Stimulated activated CD8-positive, alpha-beta memory T cell treated with anti-CD3 and anti-CD28 coated beads, Interleukin-7, amount 100 ng/mL, for 24 hours (primary cell): ENCODE measurements around the gene CKLF.
"Not testable (repeated sequence)": the region's sequence is repeated elsewhere in the genome, so short reads cannot be mapped to it uniquely, and the experiment has no call there.

Experiments used
- DNase-seq: peaks from one replicate; pipeline ENCODE4 v3.0.0-alpha.2; 2020; ENCODE audit warnings: low read depth

The CKLF gene

DNA sequence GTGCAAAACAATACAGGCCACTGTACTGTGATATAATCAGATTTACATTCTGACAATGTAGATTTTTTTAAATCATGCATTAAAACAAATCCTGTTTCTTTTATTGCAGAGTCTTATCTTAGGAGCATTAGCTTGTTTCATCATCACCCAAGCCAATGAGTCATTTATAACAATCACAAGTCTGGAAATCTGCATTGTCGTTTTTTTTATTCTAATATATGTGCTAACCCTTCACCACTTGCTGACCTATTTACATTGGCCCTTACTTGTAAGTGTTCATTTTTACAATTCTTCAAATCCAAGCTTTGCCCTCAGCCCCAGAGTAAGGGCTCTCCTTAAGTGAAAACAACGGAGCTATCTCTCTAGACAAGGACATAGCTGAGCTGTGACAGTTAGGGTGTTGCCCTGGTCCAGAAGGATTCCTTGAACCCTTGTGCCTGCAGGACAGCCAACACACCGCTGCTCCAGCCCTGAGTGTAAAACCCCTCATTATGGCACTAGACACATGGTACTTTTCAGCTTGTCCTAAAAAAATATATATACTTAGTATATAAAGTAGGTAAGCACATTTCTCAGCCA, 17.5 kb downstream of the CKLF start:
- DNase-seq = no peak

DNA sequence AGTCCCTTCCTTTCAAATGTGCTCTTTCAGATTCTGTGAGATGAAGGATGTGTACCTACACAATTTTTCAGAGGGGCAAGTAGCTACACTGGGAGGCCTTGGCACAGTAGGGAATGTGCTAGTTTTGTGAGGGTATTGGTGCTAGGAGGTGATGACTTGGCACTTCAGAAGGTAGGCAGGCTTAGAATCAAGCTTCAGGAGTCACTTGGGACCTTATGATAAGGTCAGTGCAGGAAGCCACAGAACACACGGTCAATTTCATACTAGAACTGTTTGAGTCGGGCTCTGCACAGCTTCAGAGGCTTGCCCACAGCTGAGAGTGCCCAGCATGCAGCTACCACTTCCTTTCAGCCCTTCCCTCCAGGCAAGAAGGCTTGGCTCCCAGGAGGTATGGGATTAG, 20.0 kb downstream of the CKLF start:
- no peak for DNase-seq

DNA sequence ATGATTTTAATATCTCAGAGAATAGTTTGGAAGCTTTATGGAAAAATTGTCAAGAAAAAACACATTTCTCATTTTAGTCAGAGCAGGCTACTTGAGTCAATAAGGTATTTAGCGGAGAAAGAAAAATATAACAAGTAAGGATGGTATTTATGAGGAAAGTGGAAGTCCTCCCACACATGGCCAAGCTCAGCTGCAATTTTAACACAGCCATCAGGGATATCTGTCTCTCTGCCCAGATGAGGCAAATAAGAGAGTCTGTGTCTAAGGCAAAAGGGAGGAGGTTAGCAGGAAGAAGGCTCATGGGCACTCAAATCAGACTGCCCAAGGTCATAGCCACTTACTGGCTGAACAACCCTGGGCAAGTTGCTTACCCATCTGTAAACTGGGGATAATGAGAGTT, 21.7 kb downstream of the CKLF start:
- no peak for DNase-seq

DNA sequence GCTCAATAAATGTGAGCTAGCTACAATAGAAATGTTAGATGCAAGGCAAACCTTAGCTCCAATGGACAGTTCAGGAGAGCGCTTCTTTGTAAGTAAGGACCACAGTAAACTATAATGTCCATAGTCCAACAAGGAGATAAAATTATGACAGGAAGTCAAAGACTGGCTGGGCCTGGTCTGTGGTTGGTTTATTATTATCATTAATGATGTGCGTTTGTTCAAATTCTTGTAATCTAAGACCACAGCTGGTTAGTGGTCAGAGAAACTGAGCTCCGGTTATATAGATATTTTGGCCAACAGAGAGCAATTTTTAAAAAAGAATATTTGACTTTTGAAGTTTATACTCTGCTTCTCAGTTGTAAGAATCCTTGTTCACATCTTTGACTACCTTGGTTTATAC, 22.2 kb downstream of the CKLF start:
- DNase-seq = no peak

DNA sequence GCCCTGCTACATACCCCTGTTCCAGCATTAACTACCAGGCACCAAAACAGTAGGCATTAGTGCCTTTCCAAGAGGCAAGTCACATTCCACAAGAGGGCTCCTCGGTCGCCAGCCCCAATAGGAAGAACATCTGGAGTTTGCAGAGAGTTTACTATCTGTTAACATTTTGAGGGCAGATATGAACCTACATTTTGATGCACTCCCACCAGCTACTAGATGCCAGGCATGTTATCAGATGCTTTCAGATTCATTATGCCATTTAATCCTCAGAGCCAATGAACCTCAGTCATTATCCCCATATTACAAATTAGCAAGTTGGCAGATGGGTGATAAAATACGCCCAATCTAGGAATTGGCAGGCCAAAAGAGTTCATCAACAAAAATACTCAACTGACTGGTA, 22.7 kb downstream of the CKLF start:
- no peak for DNase-seq

DNA sequence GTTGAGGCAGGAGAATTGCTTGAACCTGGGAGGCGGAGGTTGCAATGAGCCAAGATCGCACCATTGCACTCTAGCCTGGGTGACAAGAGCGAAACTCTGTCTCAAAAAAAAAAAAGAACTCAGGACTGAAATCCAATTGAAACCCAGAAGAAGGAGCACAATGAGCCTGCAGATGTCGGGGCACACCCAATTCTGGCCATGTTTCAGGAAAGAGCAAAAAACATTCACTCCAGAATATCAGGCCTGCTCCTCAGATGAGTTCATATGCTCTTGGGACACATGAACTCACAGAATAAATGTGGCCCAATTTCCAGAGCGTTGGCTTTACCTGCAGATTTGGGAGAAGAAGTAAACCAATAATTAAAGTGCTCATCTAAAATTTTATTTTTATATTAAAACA, 23.9 kb downstream of the CKLF start:
- no peak for DNase-seq

DNA sequence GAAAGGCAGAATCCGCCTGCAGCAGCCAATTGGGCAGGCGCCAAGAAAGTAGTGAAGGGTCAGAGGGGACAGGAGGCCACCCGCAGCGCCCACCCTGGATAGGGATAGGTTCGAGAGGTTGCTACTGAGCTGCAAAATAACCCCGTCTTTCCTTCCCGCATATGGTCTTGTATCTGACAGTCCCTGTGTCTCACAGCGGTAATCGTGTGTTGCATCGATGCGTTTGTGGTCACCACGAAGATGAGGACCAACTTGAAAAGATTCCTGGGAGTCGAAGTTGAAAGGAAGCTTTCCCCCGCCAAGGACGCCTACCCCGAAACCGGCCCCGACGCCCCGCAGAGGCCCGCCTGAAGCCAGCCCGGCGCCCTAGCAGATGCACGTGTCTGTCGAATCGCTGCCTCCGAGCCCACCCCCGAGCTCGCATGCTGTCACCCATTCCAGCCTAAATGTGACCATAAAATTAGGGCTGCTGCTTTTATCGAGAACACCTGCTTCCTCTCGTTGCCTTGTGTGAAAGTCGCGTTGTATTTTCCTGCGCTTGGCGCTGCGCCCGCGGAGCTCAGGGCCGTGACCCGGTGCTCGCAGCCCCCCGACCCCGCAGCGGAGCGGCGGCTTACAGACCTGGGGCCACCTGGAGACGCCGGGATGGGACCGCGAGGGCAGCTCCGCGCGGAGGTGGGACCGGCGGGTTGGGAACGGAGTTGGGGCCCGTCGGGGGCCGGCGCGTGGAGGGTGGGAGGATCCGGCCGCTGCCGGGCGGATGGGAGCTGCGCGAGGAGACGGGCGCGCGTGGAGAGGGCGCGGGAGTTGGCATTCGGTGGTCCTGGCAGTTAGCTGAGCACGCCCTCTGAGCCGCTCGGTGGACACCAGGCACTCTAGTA, 26.5 kb downstream of the CKLF start, which contains the start of gene CMTM2:
TSS of gene CMTM2 (plus strand) at position 813 of the 881 bp plus-strand sequence. CDS start 145 bp downstream, outside the sequence.
- DNase-seq = no peak

DNA sequence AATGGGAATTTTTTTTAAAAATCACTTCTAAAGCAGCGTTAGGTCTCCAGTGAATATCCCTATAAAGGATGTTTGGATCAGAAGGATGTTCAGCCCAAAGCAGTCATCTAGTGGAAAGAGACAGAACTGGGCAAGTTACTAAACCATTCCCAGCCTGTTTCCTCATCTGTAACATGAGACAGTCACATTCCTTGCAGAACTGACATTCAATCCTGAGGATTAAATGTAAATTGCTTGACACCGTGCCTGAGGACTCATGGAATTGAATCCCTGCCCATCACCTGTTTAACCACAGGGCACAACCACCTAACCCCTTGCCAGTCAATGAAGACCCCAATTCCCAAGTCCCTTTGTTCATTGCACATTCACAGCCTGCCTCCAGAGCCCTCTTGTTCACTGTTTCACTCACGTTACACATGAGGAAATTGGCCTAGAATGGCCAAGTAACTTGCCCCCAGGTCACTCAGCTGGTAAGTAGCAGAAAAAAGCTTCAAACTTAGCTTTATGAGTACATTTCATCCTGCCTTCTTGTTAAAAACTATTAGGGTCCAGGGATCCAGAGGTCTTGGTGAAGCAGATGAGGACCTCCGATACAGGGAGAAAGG, 28.3 kb downstream of the CKLF start:
- no peak for DNase-seq

DNA sequence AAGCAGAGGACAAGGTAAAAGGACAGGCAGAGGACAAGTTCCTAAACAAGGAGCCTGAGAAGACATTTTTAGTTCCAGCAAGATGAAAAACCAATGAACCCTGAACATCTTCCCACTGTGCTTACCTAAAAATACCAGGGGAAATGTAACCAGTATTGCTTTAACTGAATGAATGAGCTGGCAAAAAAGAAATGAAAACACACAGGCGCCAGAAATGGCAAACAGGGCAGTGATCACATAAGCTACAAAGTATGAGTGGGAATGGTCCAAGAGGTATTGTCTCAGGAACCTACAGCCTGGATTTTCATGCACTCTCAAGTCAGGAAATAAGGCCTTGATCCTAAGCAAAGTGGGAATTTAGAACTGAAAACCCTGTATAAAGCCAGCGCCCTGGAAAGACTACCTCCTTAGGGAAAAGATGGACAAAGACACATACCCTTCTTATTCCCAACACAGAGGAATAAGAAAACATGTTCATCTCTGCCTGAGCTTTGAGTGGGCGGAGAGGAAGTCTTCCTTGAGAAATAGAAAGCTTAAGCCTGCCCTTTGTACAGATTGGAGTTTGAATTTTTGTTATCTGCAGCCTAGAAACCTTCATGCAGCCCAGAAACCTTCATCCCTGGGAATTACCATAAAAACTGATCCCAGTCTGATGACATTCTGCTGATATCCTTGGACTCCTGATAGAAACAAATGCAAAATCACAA, 29.0 kb downstream of the CKLF start:
- DNase-seq = no peak

DNA sequence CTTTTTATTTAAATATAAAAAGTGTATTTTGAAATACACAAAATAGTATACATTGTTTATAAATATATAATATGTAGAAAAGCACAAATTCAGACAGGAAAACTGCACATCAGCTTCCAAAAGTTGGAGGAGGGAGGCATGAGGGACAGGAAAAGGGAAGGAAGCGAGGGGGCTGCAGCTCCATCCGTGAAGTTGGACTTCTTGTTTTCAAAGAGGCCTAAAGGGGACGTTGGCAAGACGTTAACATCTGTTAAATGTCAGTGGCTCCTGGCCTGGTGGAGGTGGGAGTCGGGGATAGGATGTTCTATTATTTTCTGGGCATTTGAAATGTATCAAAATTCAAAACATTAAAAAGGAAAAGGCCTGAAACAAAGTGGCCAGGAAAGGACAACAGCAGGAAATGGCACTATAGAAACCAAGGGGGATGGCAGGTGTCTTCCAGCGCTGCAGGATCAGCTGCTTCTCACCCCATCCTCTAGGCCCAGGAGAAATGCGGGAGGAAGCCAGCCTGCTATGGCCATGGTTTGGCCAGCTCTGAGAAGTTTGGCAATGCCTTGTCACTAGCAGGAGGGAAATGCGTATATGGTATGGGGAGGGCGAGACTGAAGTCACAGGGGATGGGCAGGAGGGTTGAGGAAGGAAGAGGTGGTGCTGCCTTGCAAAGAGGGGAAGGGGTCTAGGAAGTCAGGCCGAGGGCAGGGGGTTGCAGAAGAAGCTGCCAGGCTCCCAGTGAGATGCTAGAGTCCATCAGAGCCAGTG, 33.3 kb downstream of the CKLF start:
- DNase-seq = no peak

DNA sequence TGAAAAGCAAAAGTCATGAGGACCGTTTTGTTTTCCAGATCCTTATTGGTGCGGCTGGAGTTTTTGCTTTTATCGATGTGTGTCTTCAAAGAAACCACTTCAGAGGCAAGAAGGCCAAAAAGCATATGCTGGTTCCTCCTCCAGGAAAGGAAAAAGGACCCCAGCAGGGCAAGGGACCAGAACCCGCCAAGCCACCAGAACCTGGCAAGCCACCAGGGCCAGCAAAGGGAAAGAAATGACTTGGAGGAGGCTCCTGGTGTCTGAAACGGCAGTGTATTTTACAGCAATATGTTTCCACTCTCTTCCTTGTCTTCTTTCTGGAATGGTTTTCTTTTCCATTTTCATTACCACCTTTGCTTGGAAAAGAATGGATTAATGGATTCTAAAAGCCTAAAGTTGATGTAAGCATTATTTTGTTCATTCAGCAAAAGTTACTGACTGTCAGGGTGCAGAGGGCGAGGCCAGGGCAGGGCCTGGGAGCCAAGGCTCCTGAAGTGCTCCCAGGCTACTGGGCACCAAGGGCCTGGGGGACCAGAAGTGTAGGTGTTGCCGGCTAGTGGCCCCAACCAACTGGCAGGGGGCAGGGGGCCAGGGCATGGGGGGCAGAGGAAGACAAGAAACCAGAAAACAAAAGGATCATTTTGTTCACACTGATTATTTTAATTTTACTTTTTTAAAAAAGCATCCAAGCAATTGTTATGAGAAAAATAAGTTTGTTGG, 35.7 kb downstream of the CKLF start:
- no peak for DNase-seq

DNA sequence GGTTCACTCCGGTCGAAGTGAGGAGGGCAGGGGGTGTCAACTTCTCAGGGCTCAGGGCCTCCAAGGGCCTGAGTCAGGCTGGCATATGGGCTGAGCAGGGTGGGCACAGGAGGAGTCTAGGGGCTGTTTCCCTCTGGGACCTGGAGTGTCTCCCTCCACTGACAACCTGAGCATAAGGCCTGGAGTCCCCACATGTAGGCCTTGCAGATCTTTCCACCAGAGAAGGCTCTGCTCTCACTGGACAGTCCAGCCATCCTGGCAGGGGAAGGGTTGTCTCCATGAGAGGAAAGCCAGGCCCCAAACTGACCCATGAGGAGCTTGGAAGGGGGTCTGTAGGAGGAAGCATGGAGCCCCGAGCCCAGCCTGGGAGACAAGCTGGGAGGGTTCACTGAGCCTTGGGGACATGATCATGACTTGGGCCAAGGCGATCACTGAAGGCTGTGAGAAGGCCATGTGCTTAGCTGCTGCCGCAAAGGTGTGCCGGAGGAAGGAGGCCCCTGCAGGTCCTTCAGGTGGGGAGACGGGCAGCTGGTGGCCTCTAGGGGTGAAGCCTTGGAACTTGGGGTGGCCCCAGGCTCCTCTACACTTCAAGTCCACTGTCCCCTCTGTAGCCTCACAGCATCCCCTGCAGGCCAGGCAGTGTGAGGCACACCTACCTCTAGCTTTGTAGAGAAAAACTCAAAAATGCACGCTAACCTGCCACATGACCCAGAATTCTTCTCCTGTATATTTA, 36.8 kb downstream of the CKLF start:
- DNase-seq = no peak

DNA sequence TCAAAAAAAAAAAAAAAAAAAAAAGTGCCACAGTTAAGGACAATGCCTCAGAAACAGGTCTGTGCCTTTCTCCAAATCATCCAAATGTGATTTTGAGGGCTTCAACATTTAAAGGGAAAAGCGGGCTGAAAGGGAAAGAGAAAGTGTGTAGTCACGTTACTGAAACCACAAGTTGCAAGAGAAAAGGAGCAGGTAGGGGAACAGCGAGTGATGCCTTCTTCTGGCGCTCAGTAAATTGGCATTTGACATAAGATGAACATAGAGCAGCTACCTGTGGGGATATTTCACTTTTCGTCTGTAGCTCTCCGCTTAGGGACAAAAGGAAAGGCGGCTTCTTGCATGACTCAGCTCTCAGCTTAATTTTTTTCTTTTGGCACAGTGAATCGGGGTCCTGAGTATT, 37.9 kb downstream of the CKLF start:
- DNase-seq = no peak

DNA sequence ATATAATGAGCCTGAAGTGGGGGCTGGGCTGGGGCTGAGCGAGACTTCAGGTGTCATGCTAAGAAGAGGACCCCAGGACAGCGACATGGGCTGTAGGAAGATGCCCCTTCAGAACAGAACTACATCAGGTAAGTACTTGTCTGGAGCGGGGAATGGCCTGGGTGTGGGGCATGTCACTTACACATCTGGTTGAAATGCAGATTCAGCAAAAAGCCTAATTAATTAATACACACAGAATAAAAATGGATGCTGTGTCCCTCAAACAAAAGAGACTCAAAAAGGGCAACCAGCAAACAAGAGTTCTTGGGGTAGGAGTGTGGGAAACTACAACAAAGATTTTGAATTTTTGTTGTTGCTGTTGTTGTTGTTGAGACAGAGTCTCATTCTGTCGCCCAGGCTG, 38.6 kb downstream of the CKLF start:
- no peak for DNase-seq

DNA sequence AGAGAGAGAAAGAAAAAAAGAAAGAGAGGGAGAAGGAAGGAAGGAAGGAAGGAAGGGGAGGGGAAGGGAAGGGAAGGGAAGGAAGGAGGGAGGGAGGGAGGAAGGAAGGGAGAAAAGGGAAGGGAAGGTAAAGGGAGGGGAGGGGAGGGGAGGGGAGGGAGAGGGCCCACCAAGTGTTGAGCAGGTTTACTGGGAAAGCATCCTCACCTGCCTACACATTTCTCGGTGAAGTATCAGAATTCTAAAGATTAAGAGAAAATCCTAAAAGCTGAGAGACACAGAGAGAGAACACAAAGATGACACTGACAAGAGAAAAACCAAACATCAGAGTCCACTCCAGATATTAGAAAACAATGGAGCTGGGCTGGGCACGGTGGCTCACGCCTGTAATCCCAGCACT, 39.9 kb downstream of the CKLF start:
- DNase-seq = no peak

DNA sequence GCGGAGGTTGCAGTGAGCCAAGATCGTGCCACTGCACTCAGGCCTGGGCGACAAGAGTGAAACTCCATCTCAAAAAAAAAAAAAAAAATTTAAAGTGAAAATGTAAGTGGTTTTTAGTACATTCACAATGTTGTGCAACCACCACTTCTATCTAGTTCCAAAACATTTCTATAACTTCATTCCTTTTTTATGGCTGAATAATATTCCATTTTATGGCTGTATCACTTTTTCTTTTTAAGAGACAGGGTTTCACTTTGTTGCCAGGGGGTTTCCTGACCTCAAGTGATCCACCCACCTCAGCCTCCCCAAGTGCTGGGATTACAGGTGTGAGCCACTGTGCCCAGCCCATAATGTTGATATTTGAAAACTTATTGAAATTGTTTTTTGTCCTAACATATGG, 40.4 kb downstream of the CKLF start:
- no peak for DNase-seq

DNA sequence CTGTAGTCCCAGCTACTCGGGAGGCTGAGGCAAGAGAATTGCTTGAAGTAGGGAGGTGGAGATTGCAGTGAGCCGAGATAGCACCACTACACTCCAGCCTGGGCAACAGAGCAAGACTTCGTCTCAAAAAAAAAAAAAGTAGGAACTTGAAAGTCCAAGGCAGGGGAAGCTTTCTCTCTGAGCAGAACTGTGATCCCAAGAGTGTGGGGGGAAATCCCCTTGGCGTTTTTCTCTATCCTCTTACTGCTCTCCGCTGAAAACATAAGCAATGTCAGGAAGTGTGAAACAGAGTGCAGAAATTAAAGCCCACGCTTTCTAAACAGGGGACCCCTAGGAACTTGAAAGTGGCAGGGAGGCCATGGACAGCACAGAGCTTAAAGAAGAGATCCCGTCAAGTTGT, 42.4 kb downstream of the CKLF start:
- DNase-seq = no peak

DNA sequence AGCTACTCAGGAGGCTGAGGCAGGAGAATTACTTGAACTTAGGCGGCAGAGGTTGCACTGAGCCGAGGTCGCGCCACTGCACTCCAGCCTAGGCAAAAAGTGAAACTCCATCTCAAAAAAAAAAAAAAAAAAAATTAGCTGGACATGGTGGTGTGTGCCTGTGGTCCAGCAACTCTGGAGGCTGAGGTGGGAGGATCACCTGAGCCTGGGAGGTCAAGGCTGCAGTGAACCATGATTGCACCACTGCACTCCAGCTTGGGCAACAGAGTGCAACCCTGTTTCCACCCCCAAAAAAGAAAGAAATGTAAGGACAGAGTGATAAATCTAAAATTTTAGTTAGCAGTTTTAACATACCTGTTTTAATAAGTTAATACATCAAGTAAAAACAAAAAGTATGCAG, 44.2 kb downstream of the CKLF start:
- not testable (repeated sequence) for DNase-seq

DNA sequence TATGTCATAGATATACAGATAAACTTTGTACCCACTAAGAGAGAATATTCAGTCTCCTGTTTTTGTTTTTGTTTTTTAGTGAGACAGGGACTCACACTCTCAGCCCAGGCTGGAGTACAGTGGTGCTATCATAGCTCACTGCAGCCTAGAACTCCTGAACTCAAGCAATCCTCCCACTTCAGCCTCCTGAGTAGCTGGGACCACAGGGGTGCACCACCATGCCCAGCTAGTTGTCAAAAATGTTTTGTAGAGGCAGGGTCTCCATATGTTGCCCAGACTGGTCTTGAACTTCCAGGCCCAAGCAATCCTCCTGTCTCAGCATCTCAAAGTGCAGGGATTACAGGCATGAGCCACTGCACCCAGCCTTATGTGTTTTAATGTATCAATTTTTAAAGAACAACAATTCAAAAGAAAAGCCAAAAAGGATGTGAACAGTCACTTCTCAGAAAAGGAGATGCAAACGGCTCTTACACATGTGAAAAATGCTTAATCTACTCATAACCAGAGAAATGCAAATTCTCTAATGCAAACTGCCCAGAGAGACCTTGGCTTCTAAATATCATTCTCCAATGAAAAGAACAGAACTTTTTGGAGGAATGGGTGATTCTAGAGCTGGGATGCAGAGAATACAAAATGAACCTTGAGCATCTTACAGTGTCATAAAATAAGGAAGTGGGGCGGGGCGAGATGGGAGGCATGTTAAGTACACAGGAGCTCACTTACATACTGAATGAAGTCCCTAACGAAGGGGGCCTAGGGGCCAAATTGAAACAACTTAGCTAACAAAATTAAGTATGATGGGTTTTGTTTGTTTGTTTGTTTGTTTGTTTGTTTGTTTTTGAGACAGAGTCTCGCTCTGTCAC, 44.8 kb downstream of the CKLF start:
- DNase-seq = no peak

DNA sequence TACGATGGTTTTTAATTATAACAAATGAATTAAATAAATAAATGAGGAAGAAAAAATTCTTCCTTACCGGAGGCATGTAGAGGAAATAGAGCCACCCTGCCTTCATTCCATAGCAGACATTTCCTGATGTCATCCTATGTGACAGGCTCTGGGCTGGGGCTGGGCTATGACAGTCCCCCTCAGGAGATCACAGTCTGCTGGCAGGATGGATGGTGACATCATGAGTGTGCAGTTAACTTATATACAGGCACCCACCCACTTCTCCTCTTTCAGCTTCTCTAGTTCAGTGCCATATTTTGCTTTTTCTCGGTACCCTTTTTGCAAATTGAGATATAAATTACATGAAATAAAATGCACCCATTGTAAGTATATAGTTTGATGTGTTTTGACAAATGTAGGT, 45.7 kb downstream of the CKLF start:
- no peak for DNase-seq
